ENCODE results near the gene AKAP5. TPM values are rescaled to one million over a fixed set of nuclear protein-coding genes. Genes with fewer than 3 reads are reported as not detected.
A peak's percentile ranks its signal among the peaks of the same experiment; 100 is the strongest.
"Not testable (repeated sequence)": the region's sequence is repeated elsewhere in the genome, so short reads cannot be mapped to it uniquely, and the experiment has no call there.

Gene AKAP5
- total RNA-seq, 2 experiments from 2014 or later: 1.2 to 1.4 TPM

DNA sequence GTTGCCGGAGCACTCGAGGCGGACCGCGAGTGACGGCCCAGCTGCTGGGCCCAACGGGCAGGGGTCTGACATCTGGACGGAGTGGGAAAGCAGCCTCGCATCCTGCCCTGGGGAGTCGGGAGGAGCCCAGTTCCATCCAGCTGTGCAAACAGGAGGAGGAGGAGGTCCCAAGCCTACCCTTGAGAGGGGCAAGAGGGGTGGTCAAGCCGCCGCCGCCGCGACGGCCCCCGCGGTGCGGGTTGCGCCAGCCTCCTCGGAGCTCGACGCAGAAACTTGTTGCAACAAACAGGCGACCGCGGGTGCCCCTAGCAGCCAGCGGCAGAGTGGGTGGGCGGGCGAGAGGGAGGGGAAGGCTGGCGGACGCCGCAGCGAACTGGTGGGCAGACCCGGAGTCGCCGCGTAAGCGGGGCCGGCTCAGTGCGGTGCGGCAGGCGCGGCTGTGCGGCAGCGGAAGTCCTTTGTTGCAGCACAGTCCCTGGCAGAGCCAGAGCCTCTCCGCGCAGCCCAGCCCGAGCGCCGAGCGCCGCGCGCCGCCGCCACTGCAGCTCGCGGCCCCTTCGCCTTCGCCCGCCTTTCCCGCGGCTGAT, 39.1 kb downstream of the AKAP5 start, which contains the start of gene ZBTB1:
Gene ZBTB1, plus strand, starts transcription at position 461 of the 587 bp plus-strand sequence. CDS start 16,735 bp downstream, outside the sequence.
- Mint-ChIP-seq H3K36me3 (peaks cover 58% of the 10 kb centered on the region), H3K4me1 (peaks cover 58% of the 10 kb centered on the region), H3K9me3 (no peaks in the 10 kb centered on the region), H3K4me3 (peak within 1 kb of the TSS; percentile 93), H3K27ac (peak within 1 kb of the TSS; percentile 100), H3K27me3 (peaks cover 4% of the 10 kb centered on the region)
- DNase-seq: peak; percentile 89

DNA sequence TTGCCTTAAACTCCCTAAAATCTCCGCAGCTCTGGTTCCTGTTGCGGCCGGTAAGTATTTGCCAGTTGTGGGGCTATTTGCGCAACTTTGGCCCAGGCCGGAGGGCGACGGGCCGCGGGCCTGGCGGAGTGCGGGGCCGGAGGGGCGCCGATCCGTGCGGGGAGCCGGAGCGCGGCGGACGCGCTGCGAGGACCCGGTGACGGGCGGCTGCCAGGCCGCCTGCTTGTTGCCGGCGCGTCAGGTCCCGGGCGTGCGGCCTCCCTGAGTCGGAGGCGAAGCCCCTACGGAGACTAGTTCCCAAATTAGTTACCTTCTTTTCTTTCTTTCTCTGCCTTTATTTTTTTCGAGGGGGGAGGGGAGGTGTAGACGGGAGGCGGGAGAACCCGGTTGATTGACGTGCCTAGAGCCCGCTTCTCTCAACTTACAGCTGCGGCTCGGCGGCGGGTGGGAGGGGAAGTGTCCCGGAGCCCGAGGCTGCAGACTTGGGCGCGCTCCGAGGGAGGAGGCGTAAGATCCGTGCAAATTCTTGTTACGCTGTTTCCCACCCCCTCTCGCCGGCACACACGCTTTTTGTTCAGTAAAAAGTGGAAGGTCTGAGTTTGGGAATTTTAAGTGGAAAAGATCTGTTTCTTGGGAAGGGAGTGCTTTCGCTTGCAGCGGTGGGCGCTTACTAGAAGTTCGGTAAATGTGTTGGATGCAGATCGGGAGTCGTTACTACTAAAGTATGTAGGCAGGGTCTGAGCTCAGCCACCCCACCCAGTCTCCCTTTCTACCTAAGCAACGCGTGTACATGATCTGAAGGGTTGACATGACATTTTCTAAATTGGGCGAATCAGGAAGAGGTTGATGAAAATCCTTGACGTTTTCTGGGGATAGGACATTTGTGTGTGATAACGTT, 39.8 kb downstream of the AKAP5 start:
- peaks cover 4% of the 10 kb centered on the region for H3K27me3 Mint-ChIP-seq
- peaks cover 58% of the 10 kb centered on the region for H3K4me1 Mint-ChIP-seq
- DNase-seq: peak; percentile 83
- H3K36me3 Mint-ChIP-seq: peaks cover 53% of the 10 kb centered on the region
- H3K4me3 Mint-ChIP-seq: peak overlapping the region; percentile 84
- H3K27ac Mint-ChIP-seq: peak overlapping the region; percentile 100
- no peaks in the 10 kb centered on the region for H3K9me3 Mint-ChIP-seq

- H3K36me3 Mint-ChIP-seq: peaks cover 51% of the 10 kb centered on the region
- DNase-seq: no peak
Measured at GRCh38 chr14:64506721-64507120, 41.4 kb downstream of the AKAP5 start.

GRCh38 chr14:64507376-64508156, 42.3 kb downstream of the AKAP5 start:
- no peaks in the 10 kb centered on the region for H3K9me3 Mint-ChIP-seq
- H3K36me3 Mint-ChIP-seq: peaks cover 42% of the 10 kb centered on the region
- H3K27me3 Mint-ChIP-seq: peaks cover 4% of the 10 kb centered on the region
- peak overlapping the region; percentile 84 for H3K4me3 Mint-ChIP-seq
- peaks cover 62% of the 10 kb centered on the region for H3K4me1 Mint-ChIP-seq
- H3K27ac Mint-ChIP-seq: peak overlapping the region; percentile 100
- DNase-seq: peak; percentile 23

More at GRCh38 chr14:64506721-64507120, 41.4 kb downstream of the AKAP5 start:
- H3K27ac Mint-ChIP-seq: peak overlapping the region; percentile 100
- peak overlapping the region; percentile 84 for H3K4me3 Mint-ChIP-seq
- H3K4me1 Mint-ChIP-seq: peaks cover 60% of the 10 kb centered on the region
- no peaks in the 10 kb centered on the region for H3K9me3 Mint-ChIP-seq
- peaks cover 4% of the 10 kb centered on the region for H3K27me3 Mint-ChIP-seq

DNA sequence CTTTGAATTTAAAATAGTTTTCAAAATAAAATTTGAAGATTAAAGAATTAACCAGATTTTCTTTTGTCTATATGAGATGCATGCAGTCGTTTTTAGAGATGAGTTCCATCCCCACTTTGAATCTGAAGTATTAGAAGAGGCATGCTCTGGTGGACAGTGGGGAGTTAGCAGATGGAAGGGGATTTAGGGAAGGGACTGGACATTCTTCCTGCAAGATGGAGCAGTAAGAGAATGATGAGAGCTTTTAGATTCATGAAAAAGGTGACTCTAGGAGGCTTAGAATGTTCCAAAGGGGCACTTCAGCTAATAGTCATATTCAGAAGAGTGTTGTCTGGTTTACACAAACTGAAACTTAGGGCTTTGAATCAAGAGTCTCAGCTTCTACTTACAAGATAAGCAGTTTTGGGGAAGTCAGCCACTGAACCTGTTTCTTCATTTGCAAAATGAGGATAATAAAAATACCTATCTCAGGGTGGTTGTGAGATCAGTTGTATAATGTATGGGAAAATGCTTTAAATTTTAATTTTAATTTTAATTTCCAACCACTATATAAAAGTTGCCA, 43.0 kb downstream of the AKAP5 start:
- no peak for DNase-seq
- Mint-ChIP-seq H3K36me3 (peaks cover 38% of the 10 kb centered on the region), H3K4me3 (peak overlapping the region; percentile 65), H3K4me1 (peaks cover 63% of the 10 kb centered on the region), H3K9me3 (no peaks in the 10 kb centered on the region), H3K27ac (peak overlapping the region; percentile 100), H3K27me3 (peaks cover 4% of the 10 kb centered on the region)

- H3K9me3 Mint-ChIP-seq: no peaks in the 10 kb centered on the region
- peaks cover 42% of the 10 kb centered on the region for H3K36me3 Mint-ChIP-seq
- peak overlapping the region; percentile 45 for H3K4me3 Mint-ChIP-seq
- DNase-seq: no peak
- peak overlapping the region; percentile 77 for H3K27ac Mint-ChIP-seq
- peaks cover 65% of the 10 kb centered on the region for H3K4me1 Mint-ChIP-seq
- peaks cover under 1% of the 10 kb centered on the region for H3K27me3 Mint-ChIP-seq
Measured at GRCh38 chr14:64509036-64509435, 43.7 kb downstream of the AKAP5 start.

DNA sequence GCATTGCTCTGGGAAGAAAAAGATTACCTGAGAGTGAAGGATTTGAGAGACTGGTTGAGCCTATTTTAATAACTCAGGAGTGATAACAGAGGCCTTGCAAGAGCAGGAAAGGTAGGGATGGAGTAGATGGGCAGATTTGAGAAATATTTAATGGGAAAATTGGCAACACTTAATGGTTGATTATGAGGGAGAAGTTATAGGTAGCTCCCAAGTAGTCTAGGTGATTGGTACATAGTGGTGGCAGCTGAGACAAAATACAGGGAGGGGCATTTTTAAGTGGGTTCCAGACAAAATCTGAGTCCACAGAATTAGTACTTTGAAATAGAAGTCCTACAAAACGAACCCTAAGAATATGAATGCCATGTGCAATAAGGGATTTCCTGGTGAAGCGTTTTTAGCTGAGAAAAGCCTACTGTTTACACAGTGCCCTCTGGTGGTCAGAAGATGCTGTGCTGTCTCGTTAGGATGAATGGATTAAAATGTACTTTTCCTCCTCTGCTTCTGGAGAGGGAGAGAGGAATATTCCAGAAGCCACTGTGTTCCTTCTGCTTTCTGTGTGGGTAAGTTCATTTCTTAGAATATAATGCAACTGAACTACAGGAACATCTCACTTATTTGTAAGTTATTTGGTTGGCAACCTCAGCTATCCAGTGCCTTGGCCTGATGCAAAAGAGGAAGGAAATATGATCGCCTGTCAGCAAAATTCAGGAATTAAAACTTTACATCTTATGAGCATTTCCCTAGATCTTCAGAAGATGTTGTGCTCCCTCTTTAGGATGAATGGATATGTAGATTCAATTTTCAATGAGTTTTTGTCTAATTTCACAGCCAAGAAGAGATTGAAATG, 45.7 kb downstream of the AKAP5 start:
- no peaks in the 10 kb centered on the region for H3K27me3 Mint-ChIP-seq
- H3K36me3 Mint-ChIP-seq: peaks cover 33% of the 10 kb centered on the region
- H3K4me3 Mint-ChIP-seq: peak overlapping the region; percentile 44
- DNase-seq: peak; percentile 49
- no peaks in the 10 kb centered on the region for H3K9me3 Mint-ChIP-seq
- peak overlapping the region; percentile 77 for H3K27ac Mint-ChIP-seq
- H3K4me1 Mint-ChIP-seq: peaks cover 71% of the 10 kb centered on the region

DNA sequence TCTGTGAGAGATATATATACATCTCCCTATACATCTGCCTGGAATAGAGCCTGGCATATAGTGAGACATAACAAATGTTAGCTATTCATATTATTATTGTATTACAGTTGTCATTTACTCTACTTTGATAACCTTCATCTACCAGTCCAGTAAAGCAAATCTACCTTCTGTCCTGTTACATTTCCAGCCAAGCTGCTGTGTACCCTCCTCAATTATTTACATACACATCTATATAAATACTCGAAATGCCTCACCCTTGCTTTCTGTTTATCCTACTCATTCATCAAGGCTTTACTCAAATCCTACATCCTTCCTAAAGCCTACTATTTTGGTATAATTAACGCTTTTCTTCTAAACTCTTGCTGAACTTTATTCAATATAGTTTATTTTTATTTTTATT, 48.0 kb downstream of the AKAP5 start:
- no peak overlapping the region for H3K4me3 Mint-ChIP-seq
- peaks cover 18% of the 10 kb centered on the region for H3K36me3 Mint-ChIP-seq
- no peak overlapping the region for H3K27ac Mint-ChIP-seq
- H3K4me1 Mint-ChIP-seq: peaks cover 65% of the 10 kb centered on the region
- DNase-seq: no peak
- H3K9me3 Mint-ChIP-seq: no peaks in the 10 kb centered on the region
- no peaks in the 10 kb centered on the region for H3K27me3 Mint-ChIP-seq

GRCh38 chr14:64515053-64515452, 49.8 kb downstream of the AKAP5 start:
- H3K4me1 Mint-ChIP-seq: peaks cover 50% of the 10 kb centered on the region
- H3K27ac Mint-ChIP-seq: no peak overlapping the region
- DNase-seq: no peak
- no peak overlapping the region for H3K4me3 Mint-ChIP-seq
- H3K9me3 Mint-ChIP-seq: no peaks in the 10 kb centered on the region
- peaks cover 9% of the 10 kb centered on the region for H3K36me3 Mint-ChIP-seq
- no peaks in the 10 kb centered on the region for H3K27me3 Mint-ChIP-seq

DNA sequence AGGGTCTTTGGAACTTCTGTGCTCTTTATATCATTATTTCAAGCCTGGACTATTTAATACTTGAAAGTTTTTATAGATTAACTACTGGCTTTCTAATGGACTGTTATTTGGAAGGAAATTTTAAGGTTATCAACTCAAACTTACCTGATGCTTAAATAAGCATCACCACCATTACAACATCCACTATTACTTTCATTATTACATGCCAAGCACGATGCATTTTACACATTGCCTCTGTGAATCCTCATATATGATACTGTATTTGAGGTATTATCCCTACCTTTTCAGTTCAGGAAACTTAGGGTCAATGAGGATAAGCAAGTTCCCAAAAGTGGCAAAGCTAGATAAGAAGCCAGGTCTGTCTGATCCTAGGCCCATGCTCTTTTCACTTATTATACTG, 51.7 kb downstream of the AKAP5 start:
- H3K4me3 Mint-ChIP-seq: no peak overlapping the region

DNA sequence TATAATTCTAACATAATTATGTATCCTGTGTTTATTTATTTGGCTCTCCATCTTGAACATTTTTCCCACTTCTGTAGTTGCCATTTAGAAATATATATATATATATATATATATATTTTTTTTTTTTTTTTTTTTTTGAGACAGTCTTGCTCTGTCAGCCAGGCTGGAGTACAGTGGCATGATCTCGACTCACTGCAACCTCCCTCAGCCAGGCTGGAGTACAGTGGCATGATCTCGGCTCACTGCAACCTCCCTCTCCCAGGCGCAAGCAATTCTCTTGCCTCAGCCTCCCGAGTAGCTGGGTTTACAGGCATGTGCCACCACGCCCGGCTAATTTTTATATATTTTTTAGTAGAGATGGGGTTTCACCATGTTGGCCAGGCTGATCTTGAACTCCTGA, 52.4 kb downstream of the AKAP5 start:
- not testable (repeated sequence) for H3K27ac Mint-ChIP-seq, H3K9me3 Mint-ChIP-seq, H3K27me3 Mint-ChIP-seq, H3K4me3 Mint-ChIP-seq, DNase-seq
- H3K4me1 Mint-ChIP-seq: peaks cover 34% of the 10 kb centered on the region
- H3K36me3 Mint-ChIP-seq: peaks cover 14% of the 10 kb centered on the region

More for the DNA sequence above, 51.7 kb downstream of the AKAP5 start:
- peaks cover 39% of the 10 kb centered on the region for H3K4me1 Mint-ChIP-seq
- DNase-seq: no peak
- peaks cover 14% of the 10 kb centered on the region for H3K36me3 Mint-ChIP-seq
- no peak overlapping the region for H3K27ac Mint-ChIP-seq
- H3K27me3 Mint-ChIP-seq: no peaks in the 10 kb centered on the region
- H3K9me3 Mint-ChIP-seq: no peaks in the 10 kb centered on the region

GRCh38 chr14:64518229-64518628, 52.9 kb downstream of the AKAP5 start:
- peaks cover 33% of the 10 kb centered on the region for H3K4me1 Mint-ChIP-seq
- no peak overlapping the region for H3K27ac Mint-ChIP-seq
- H3K4me3 Mint-ChIP-seq: no peak overlapping the region
- H3K9me3 Mint-ChIP-seq: no peaks in the 10 kb centered on the region
- peaks cover 14% of the 10 kb centered on the region for H3K36me3 Mint-ChIP-seq
- no peaks in the 10 kb centered on the region for H3K27me3 Mint-ChIP-seq
- no peak for DNase-seq

- H3K27me3 Mint-ChIP-seq: no peaks in the 10 kb centered on the region
- peaks cover 12% of the 10 kb centered on the region for H3K36me3 Mint-ChIP-seq
- peaks cover 20% of the 10 kb centered on the region for H3K4me1 Mint-ChIP-seq
- no peak overlapping the region for H3K4me3 Mint-ChIP-seq
- H3K9me3 Mint-ChIP-seq: no peaks in the 10 kb centered on the region
- DNase-seq: no peak
- H3K27ac Mint-ChIP-seq: no peak overlapping the region
Measured at GRCh38 chr14:64520699-64521098, 55.4 kb downstream of the AKAP5 start.
